Breast epithelium (tissue), 4 donors: Measurements from ENCODE around the gene HHLA2. TPM values are rescaled to one million over a fixed set of nuclear protein-coding genes. Genes with fewer than 3 reads are reported as not detected.

Experiments
- DNase-seq, 2 donors: peaks; one replicate each; pipeline ENCODE4 v3.0.0-alpha.2; 2019; ENCODE audit warnings: low spot score in 2 of 2
- H3K27ac ChIP-seq, 2 donors: fragments of 200-600 bp; sonication (generic) in 1 of 2; one replicate each; pipeline ENCODE4 v1.5.1; 2016 to 2019; ENCODE audit warnings: mild to moderate bottlenecking in 1 of 2
- H3K27me3 ChIP-seq, 2 donors: fragments of 200-600 bp; sonication (generic) in 1 of 2; one replicate each; pipeline versions ENCODE4 v1.5.1 to v1.6.0; 2017 to 2019; ENCODE audit warnings: control low read depth in 1 of 2, mild to moderate bottlenecking in 1 of 2
- H3K36me3 ChIP-seq: fragments of 200-600 bp; one replicate; pipeline ENCODE4 v1.5.1; 2019
- H3K4me1 ChIP-seq, 2 donors: fragments of 200-600 bp; sonication (generic); one replicate each; pipeline ENCODE4 v1.5.1; 2016 to 2019; ENCODE audit warnings: control low read depth in 1 of 2
- H3K4me3 ChIP-seq, 3 donors: fragments of 200-600 bp; sonication (generic); 1 replicate in 2 of 3; 2 replicates in 1 of 3; pipeline ENCODE4 v1.5.1; 2016 to 2019; ENCODE audit warnings: mild to moderate bottlenecking in 3 of 3, moderate library complexity in 2 of 3
- H3K9me3 ChIP-seq, 2 donors: fragments of 200-600 bp; sonication (generic) in 1 of 2; one replicate each; pipeline ENCODE4 v1.5.1; 2016 to 2019; ENCODE audit warnings: control low read depth in 1 of 2
- CTCF ChIP-seq, 3 donors: fragments of 450-650 bp; IDR thresholded peaks; one replicate each; pipeline ENCODE4 v1.5.1; 2016 to 2017; ENCODE audit warnings: antibody characterized with exemption in 3 of 3, mild to moderate bottlenecking in 3 of 3, moderate library complexity in 3 of 3
- POLR2A ChIP-seq: fragments of 450-650 bp; IDR thresholded peaks from one replicate; pipeline ENCODE4 v1.6.1; 2016; ENCODE audit warnings: antibody characterized with exemption, mild to moderate bottlenecking, moderate library complexity
- POLR2AphosphoS5 ChIP-seq, 3 donors: sonication (generic); formaldehyde crosslinking; IDR thresholded peaks; one replicate each; pipeline ENCODE4 v1.6.1; 2017; ENCODE audit warnings: antibody characterized with exemption in 3 of 3
- intact Hi-C: fragments of 100-400 bp; cut with DNase I; formaldehyde crosslinking; loops from one replicate; pipeline ENCODE4 v1.15.1; 2023; ENCODE audit warnings: low total_unique reads
- total RNA-seq, 3 donors: library from RNA; depleted of rRNA; stranded (reverse); fragments of >200 nt; gene quantifications; one replicate each; pipeline ENCODE4 v1.1.0, GENCODE V29; 2016

Gene HHLA2
- total RNA-seq, 3 donors from 2014 or later: 1.6 TPM; not detected in 2

- no peak overlapping the region for H3K4me3 ChIP-seq
- no peak for DNase-seq
- no peak overlapping the region for H3K27ac ChIP-seq
- H3K9me3 ChIP-seq: no peaks in the 10 kb centered on the region
- no peak for TF ChIP-seq CTCF (IDR thresholded peaks at IDR 0.05)
- no peak for TF ChIP-seq POLR2AphosphoS5 (IDR thresholded peaks at IDR 0.05)
- no peak for TF ChIP-seq POLR2A
- intact Hi-C loops: no loop called here
- H3K36me3 ChIP-seq: no peaks in the 10 kb centered on the region
- no peaks in the 10 kb centered on the region for H3K27me3 ChIP-seq
- H3K4me1 ChIP-seq: no peaks in the 10 kb centered on the region
Measured at GRCh38 chr3:108389372-108389771, 93.0 kb downstream of the HHLA2 start.

GRCh38 chr3:108391917-108392593 is 95.7 kb downstream of the HHLA2 start:
- Histone ChIP-seq H3K27me3 (no peaks in the 10 kb centered on the region), H3K4me1 (no peaks in the 10 kb centered on the region), H3K36me3 (no peaks in the 10 kb centered on the region), H3K9me3 (no peaks in the 10 kb centered on the region), H3K27ac (no peak overlapping the region), H3K4me3 (no peak overlapping the region)
- no peak for DNase-seq
- TF ChIP-seq CTCF (IDR thresholded peaks at IDR 0.05) (no peak), POLR2AphosphoS5 (IDR thresholded peaks at IDR 0.05) (no peak), POLR2A (no peak)
- intact Hi-C loops: no loop called here

- DNase-seq: no peak
- H3K4me3 ChIP-seq: no peak overlapping the region
- no peak overlapping the region for H3K27ac ChIP-seq
- TF ChIP-seq POLR2AphosphoS5 (IDR thresholded peaks at IDR 0.05) (no peak), CTCF (IDR thresholded peaks at IDR 0.05) (no peak), POLR2A (no peak)
- H3K9me3 ChIP-seq: no peaks in the 10 kb centered on the region
- no peaks in the 10 kb centered on the region for H3K4me1 ChIP-seq
- no peaks in the 10 kb centered on the region for H3K27me3 ChIP-seq
- H3K36me3 ChIP-seq: no peaks in the 10 kb centered on the region
- intact Hi-C loops: no loop called here
Measured at GRCh38 chr3:108393128-108393900, 97.0 kb downstream of the HHLA2 start.

- Histone ChIP-seq H3K4me3 (no peak overlapping the region), H3K36me3 (no peaks in the 10 kb centered on the region), H3K27ac (no peak overlapping the region), H3K27me3 (no peaks in the 10 kb centered on the region), H3K4me1 (no peaks in the 10 kb centered on the region), H3K9me3 (no peaks in the 10 kb centered on the region)
- no peak for DNase-seq
- intact Hi-C loops: no loop called here
- TF ChIP-seq CTCF (IDR thresholded peaks at IDR 0.05) (no peak), POLR2AphosphoS5 (IDR thresholded peaks at IDR 0.05) (no peak), POLR2A (no peak)
Measured at GRCh38 chr3:108394016-108394415, 97.7 kb downstream of the HHLA2 start.

GRCh38 chr3:108394563-108394962 is 98.2 kb downstream of the HHLA2 start:
- Histone ChIP-seq H3K27me3 (no peaks in the 10 kb centered on the region), H3K27ac (no peak overlapping the region), H3K9me3 (no peaks in the 10 kb centered on the region), H3K4me1 (no peaks in the 10 kb centered on the region), H3K4me3 (no peak overlapping the region), H3K36me3 (no peaks in the 10 kb centered on the region)
- intact Hi-C loops: no loop called here
- no peak for DNase-seq
- TF ChIP-seq POLR2A (no peak), POLR2AphosphoS5 (IDR thresholded peaks at IDR 0.05) (no peak), CTCF (IDR thresholded peaks at IDR 0.05) (no peak)
